Activated T-cell treated with anti-CD3 and anti-CD28 coated beads, Interleukin-2, amount 50 U/mL, for 72 hours (primary cell): ENCODE results near the gene IL22RA2. TPM values are rescaled to one million over a fixed set of nuclear protein-coding genes. Genes with fewer than 3 reads are reported as not detected.

Source experiments
- ATAC-seq, 2 donors: fragments of 150-1000 bp; cut with Tn5 transposase; replicated peaks in 1 of 2; 2 replicates each; pipeline ENCODE4 v1.10.0; 2021; ENCODE audit warnings: moderate library complexity in 2 of 2, mild to moderate bottlenecking in 1 of 2
- DNase-seq, 2 donors: peaks; one replicate each; pipeline ENCODE4 v3.0.0; 2021 to 2022; ENCODE audit warnings: mixed read lengths in 1 of 2
- H3K27ac Mint-ChIP-seq: one replicate; pipeline ENCODE4 v1.8.0; 2022; ENCODE audit warnings: mild to moderate bottlenecking, moderate library complexity, mixed read lengths
- H3K27me3 Mint-ChIP-seq: one replicate; pipeline ENCODE4 v1.8.0; 2022; ENCODE audit warnings: low read depth, mixed read lengths
- H3K36me3 Mint-ChIP-seq, 2 donors: one replicate each; pipeline ENCODE4 v1.8.0; 2022; ENCODE audit warnings: mixed read lengths in 2 of 2, mild to moderate bottlenecking in 1 of 2; ENCODE audit not compliant: insufficient read depth in 2 of 2
- H3K4me1 Mint-ChIP-seq: one replicate; pipeline ENCODE4 v1.8.0; 2022; ENCODE audit warnings: low read depth, mixed read lengths
- H3K4me3 Mint-ChIP-seq, 2 donors: one replicate each; pipeline ENCODE4 v1.8.0; 2022; ENCODE audit warnings: mild to moderate bottlenecking in 2 of 2, mixed read lengths in 2 of 2, moderate library complexity in 2 of 2
- H3K9me3 Mint-ChIP-seq, 2 donors: one replicate each; pipeline ENCODE4 v1.8.0; 2022; ENCODE audit warnings: mixed read lengths in 2 of 2
- total RNA-seq, 2 donors: library from RNA; stranded (reverse); gene quantifications; one replicate each; pipeline ENCODE4 v1.2.3, GENCODE V29; 2022

The IL22RA2 gene
- total RNA-seq, 2 donors from 2014 or later: not detected

- H3K4me1 Mint-ChIP-seq: peaks cover 21% of the 10 kb centered on the region
- ATAC-seq: no peak
- H3K27me3 Mint-ChIP-seq: peaks cover 35% of the 10 kb centered on the region
Measured at GRCh38 chr6:137156650-137157049, 16.8 kb downstream of the IL22RA2 start.

GRCh38 chr6:137155830-137156229 is 17.6 kb downstream of the IL22RA2 start:
- Mint-ChIP-seq H3K27me3 (peaks cover 32% of the 10 kb centered on the region), H3K36me3 (peaks cover 3 to 6% of the 10 kb centered on the region in 2 donors), H3K27ac (peak overlapping the region; percentile 82), H3K4me3 (peak overlapping the region; percentile 45 to 55), H3K4me1 (peaks cover 26% of the 10 kb centered on the region), H3K9me3 (peaks cover 3 to 4% of the 10 kb centered on the region in 2 donors)
- DNase-seq (peak; percentile 55 to 60), ATAC-seq (peak; percentile 87 to 94)

More at GRCh38 chr6:137156650-137157049, 16.8 kb downstream of the IL22RA2 start:
- Mint-ChIP-seq H3K36me3 (peaks cover 3 to 6% of the 10 kb centered on the region in 2 donors), H3K4me3 (peak overlapping the region; percentile 30 to 41), H3K27ac (no peak overlapping the region), H3K9me3 (peaks cover 2 to 3% of the 10 kb centered on the region in 2 donors)
- no peak for DNase-seq

GRCh38 chr6:137150072-137150471 is 23.4 kb downstream of the IL22RA2 start:
- H3K4me1 Mint-ChIP-seq: peaks cover 6% of the 10 kb centered on the region
- no peak overlapping the region for H3K4me3 Mint-ChIP-seq
- H3K9me3 Mint-ChIP-seq: peaks cover 1 to 4% of the 10 kb centered on the region in 2 donors
- H3K36me3 Mint-ChIP-seq: peaks cover 0 to 3% of the 10 kb centered on the region in 2 donors
- DNase-seq: peak in 1 of 2 donors; percentile 15
- H3K27ac Mint-ChIP-seq: no peak overlapping the region
- ATAC-seq: peak; percentile 33 to 53
- H3K27me3 Mint-ChIP-seq: peaks cover 16% of the 10 kb centered on the region

- Mint-ChIP-seq H3K9me3 (peaks cover 1 to 4% of the 10 kb centered on the region in 2 donors), H3K4me1 (peaks cover 6% of the 10 kb centered on the region), H3K4me3 (no peak overlapping the region), H3K36me3 (peaks cover 0 to 3% of the 10 kb centered on the region in 2 donors), H3K27me3 (peaks cover 21% of the 10 kb centered on the region), H3K27ac (no peak overlapping the region)
- ATAC-seq (no peak), DNase-seq (no peak)
Measured at GRCh38 chr6:137149035-137149393, 24.4 kb downstream of the IL22RA2 start.

GRCh38 chr6:137148306-137149034 is 25.0 kb downstream of the IL22RA2 start:
- peaks cover 0 to 3% of the 10 kb centered on the region in 2 donors for H3K36me3 Mint-ChIP-seq

GRCh38 chr6:137147195-137147594 is 26.2 kb downstream of the IL22RA2 start:
- Mint-ChIP-seq H3K4me1 (peaks cover 6% of the 10 kb centered on the region), H3K36me3 (peaks cover 0 to 1% of the 10 kb centered on the region in 2 donors), H3K27ac (no peak overlapping the region), H3K27me3 (peaks cover 26% of the 10 kb centered on the region), H3K4me3 (no peak overlapping the region), H3K9me3 (peaks cover 0 to 1% of the 10 kb centered on the region in 2 donors)
- ATAC-seq (no peak), DNase-seq (no peak)

More at GRCh38 chr6:137148306-137149034, 25.0 kb downstream of the IL22RA2 start:
- no peak overlapping the region for H3K27ac Mint-ChIP-seq
- no peak for DNase-seq
- H3K4me3 Mint-ChIP-seq: no peak overlapping the region
- peaks cover 1 to 4% of the 10 kb centered on the region in 2 donors for H3K9me3 Mint-ChIP-seq
- ATAC-seq: no peak
- H3K27me3 Mint-ChIP-seq: peaks cover 21% of the 10 kb centered on the region
- peaks cover 6% of the 10 kb centered on the region for H3K4me1 Mint-ChIP-seq

GRCh38 chr6:137146206-137146605 is 27.2 kb downstream of the IL22RA2 start:
- no peak overlapping the region for H3K4me3 Mint-ChIP-seq
- peaks cover 24% of the 10 kb centered on the region for H3K27me3 Mint-ChIP-seq
- no peak overlapping the region for H3K27ac Mint-ChIP-seq
- DNase-seq (no peak), ATAC-seq (no peak)
- H3K36me3 Mint-ChIP-seq: no peaks in the 10 kb centered on the region
- H3K4me1 Mint-ChIP-seq: peaks cover 5% of the 10 kb centered on the region
- no peaks in the 10 kb centered on the region for H3K9me3 Mint-ChIP-seq

GRCh38 chr6:137145421-137145820 is 28.0 kb downstream of the IL22RA2 start:
- Mint-ChIP-seq H3K4me3 (no peak overlapping the region), H3K36me3 (no peaks in the 10 kb centered on the region), H3K4me1 (no peaks in the 10 kb centered on the region), H3K9me3 (no peaks in the 10 kb centered on the region), H3K27me3 (peaks cover 20% of the 10 kb centered on the region), H3K27ac (no peak overlapping the region)
- no peak for ATAC-seq
- no peak for DNase-seq

- DNase-seq (no peak), ATAC-seq (no peak)
- peaks cover 5% of the 10 kb centered on the region in 2 donors for H3K9me3 Mint-ChIP-seq
- no peak overlapping the region for H3K4me3 Mint-ChIP-seq
- H3K27me3 Mint-ChIP-seq: peaks cover 18% of the 10 kb centered on the region
- no peaks in the 10 kb centered on the region for H3K4me1 Mint-ChIP-seq
- no peak overlapping the region for H3K27ac Mint-ChIP-seq
- H3K36me3 Mint-ChIP-seq: peaks cover 4 to 9% of the 10 kb centered on the region in 2 donors
Measured at GRCh38 chr6:137136065-137136464, 37.4 kb downstream of the IL22RA2 start.

GRCh38 chr6:137134483-137134882 is 39.0 kb downstream of the IL22RA2 start:
- DNase-seq (no peak), ATAC-seq (no peak)
- H3K27ac Mint-ChIP-seq: no peak overlapping the region
- no peak overlapping the region for H3K4me3 Mint-ChIP-seq
- H3K9me3 Mint-ChIP-seq: peaks cover 5% of the 10 kb centered on the region in 2 donors
- H3K27me3 Mint-ChIP-seq: peaks cover 21% of the 10 kb centered on the region
- no peaks in the 10 kb centered on the region for H3K4me1 Mint-ChIP-seq
- peaks cover 4 to 9% of the 10 kb centered on the region in 2 donors for H3K36me3 Mint-ChIP-seq

- H3K4me1 Mint-ChIP-seq: no peaks in the 10 kb centered on the region
- H3K27me3 Mint-ChIP-seq: peaks cover 28% of the 10 kb centered on the region
- DNase-seq (no peak), ATAC-seq (no peak)
- no peak overlapping the region for H3K4me3 Mint-ChIP-seq
- H3K36me3 Mint-ChIP-seq: peaks cover 4 to 9% of the 10 kb centered on the region in 2 donors
- H3K9me3 Mint-ChIP-seq: peaks cover 8 to 11% of the 10 kb centered on the region in 2 donors
- no peak overlapping the region for H3K27ac Mint-ChIP-seq
Measured at GRCh38 chr6:137133122-137133521, 40.3 kb downstream of the IL22RA2 start.

- H3K4me3 Mint-ChIP-seq: no peak overlapping the region
- H3K27ac Mint-ChIP-seq: no peak overlapping the region
- peaks cover 3 to 6% of the 10 kb centered on the region in 2 donors for H3K9me3 Mint-ChIP-seq
- H3K27me3 Mint-ChIP-seq: peaks cover 25% of the 10 kb centered on the region
- H3K36me3 Mint-ChIP-seq: no peaks in the 10 kb centered on the region
- no peak for DNase-seq
- no peak for ATAC-seq
- no peaks in the 10 kb centered on the region for H3K4me1 Mint-ChIP-seq
Measured at GRCh38 chr6:137126875-137127485, 46.5 kb downstream of the IL22RA2 start.

- H3K4me3 Mint-ChIP-seq: no peak overlapping the region
- H3K36me3 Mint-ChIP-seq: peaks cover 3 to 4% of the 10 kb centered on the region in 2 donors
- H3K4me1 Mint-ChIP-seq: peaks cover 5% of the 10 kb centered on the region
- H3K27ac Mint-ChIP-seq: no peak overlapping the region
- peaks cover 0 to 4% of the 10 kb centered on the region in 2 donors for H3K9me3 Mint-ChIP-seq
- DNase-seq: no peak
- ATAC-seq: no peak
- H3K27me3 Mint-ChIP-seq: peaks cover 7% of the 10 kb centered on the region
Measured at GRCh38 chr6:137123078-137123477, 50.4 kb downstream of the IL22RA2 start.
